ENCODE results near the gene PACSIN3. TPM values are rescaled to one million over a fixed set of nuclear protein-coding genes. Genes with fewer than 3 reads are reported as not detected.

The PACSIN3 gene
- total RNA-seq, 1 experiment from 2014 or later = 76.7 TPM

- no peaks in the 10 kb centered on the region for H3K4me1 ChIP-seq
- Mint-ChIP-seq H3K4me1 (ENCODE audit: low read depth, unreplicated experiment) (peaks cover 7% of the 10 kb centered on the region), H3K36me3 (ENCODE audit: insufficient read depth, unreplicated experiment) (peaks cover 9% of the 10 kb centered on the region), H3K27me3 (ENCODE audit: insufficient read depth, unreplicated experiment) (no peaks in the 10 kb centered on the region), H3K9me3 (ENCODE audit: unreplicated experiment) (no peaks in the 10 kb centered on the region), H3K27ac (ENCODE audit: unreplicated experiment) (no peak overlapping the region), H3K4me3 (ENCODE audit: unreplicated experiment) (no peak overlapping the region)
- no peaks in the 10 kb centered on the region for H3K9me3 ChIP-seq
- DNase-seq = no peak
- BruUV-seq (replicated peaks) = no TSS peak
- intact Hi-C loops (cut with micrococcal nuclease; ENCODE audit: unreplicated experiment) = no loop called here
- CTCF ChIA-PET = interaction anchor here (1.4 kb wide), 1 partner anchor 15 kb away, joined by 4 read pairs; no protein-coding TSS in a partner anchor
- H3K4me3 ChIP-seq (ENCODE audit: low read depth, low read length) = no peak overlapping the region
- POLR2A ChIA-PET = no interaction called here
- TF ChIP-seq CTCF (IDR thresholded peaks at IDR 0.05; ENCODE audit: insufficient read depth in 1 of 2, low read depth in 1 of 2, low read length in 1 of 2, severe bottlenecking in 1 of 2, unreplicated experiment in 1 of 2) = no peak
- H3K36me3 ChIP-seq (ENCODE audit: control insufficient read depth, insufficient read depth, low read length) = no peaks in the 10 kb centered on the region
- H3K27me3 ChIP-seq (replicated peaks; ENCODE audit: control insufficient read depth, insufficient read depth, low read length) = no peaks in the 10 kb centered on the region
These were observed 38.0 kb downstream of the PACSIN3 start for GRCh38 chr11:47148270-47148669.

GRCh38 chr11:47147681-47148080 is 38.6 kb downstream of the PACSIN3 start:
- Histone ChIP-seq H3K9me3 (no peaks in the 10 kb centered on the region), H3K4me3 (ENCODE audit: low read depth, low read length) (no peak overlapping the region), H3K36me3 (ENCODE audit: control insufficient read depth, insufficient read depth, low read length) (no peaks in the 10 kb centered on the region), H3K27me3 (replicated peaks; ENCODE audit: control insufficient read depth, insufficient read depth, low read length) (no peaks in the 10 kb centered on the region), H3K4me1 (no peaks in the 10 kb centered on the region)
- H3K4me1 Mint-ChIP-seq (ENCODE audit: low read depth, unreplicated experiment) = peaks cover 7% of the 10 kb centered on the region
- CTCF ChIA-PET = interaction anchor here (0.8 to 1.4 kb wide), 3 partner anchors 14 to 93 kb away, joined by 3 to 4 read pairs (median 3); no protein-coding TSS in a partner anchor
- BruUV-seq (replicated peaks) = no TSS peak
- intact Hi-C loops (cut with micrococcal nuclease; ENCODE audit: unreplicated experiment) = no loop called here
- H3K27me3 Mint-ChIP-seq (ENCODE audit: insufficient read depth, unreplicated experiment) = no peaks in the 10 kb centered on the region
- H3K4me3 Mint-ChIP-seq (ENCODE audit: unreplicated experiment) = no peak overlapping the region
- no peak overlapping the region for H3K27ac Mint-ChIP-seq (ENCODE audit: unreplicated experiment)
- peaks cover 9% of the 10 kb centered on the region for H3K36me3 Mint-ChIP-seq (ENCODE audit: insufficient read depth, unreplicated experiment)
- DNase-seq = no peak
- POLR2A ChIA-PET = no interaction called here
- H3K9me3 Mint-ChIP-seq (ENCODE audit: unreplicated experiment) = no peaks in the 10 kb centered on the region
- no peak for TF ChIP-seq CTCF (IDR thresholded peaks at IDR 0.05; ENCODE audit: insufficient read depth in 1 of 2, low read depth in 1 of 2, low read length in 1 of 2, severe bottlenecking in 1 of 2, unreplicated experiment in 1 of 2)

- CTCF ChIA-PET = interaction anchor here (0.8 to 1.4 kb wide), 4 partner anchors 13 to 93 kb away, joined by 3 to 4 read pairs (median 3); no protein-coding TSS in a partner anchor
These were observed 39.0 kb downstream of the PACSIN3 start for GRCh38 chr11:47147250-47147649.

More at GRCh38 chr11:47147250-47147649, 39.0 kb downstream of the PACSIN3 start:
- no TSS peak for BruUV-seq (replicated peaks)
- H3K4me1 ChIP-seq = no peaks in the 10 kb centered on the region
- Mint-ChIP-seq H3K4me3 (ENCODE audit: unreplicated experiment) (no peak overlapping the region), H3K9me3 (ENCODE audit: unreplicated experiment) (no peaks in the 10 kb centered on the region), H3K27ac (ENCODE audit: unreplicated experiment) (peak overlapping the region; percentile 4), H3K36me3 (ENCODE audit: insufficient read depth, unreplicated experiment) (peaks cover 9% of the 10 kb centered on the region), H3K4me1 (ENCODE audit: low read depth, unreplicated experiment) (peaks cover 7% of the 10 kb centered on the region), H3K27me3 (ENCODE audit: insufficient read depth, unreplicated experiment) (no peaks in the 10 kb centered on the region)
- H3K27me3 ChIP-seq (replicated peaks; ENCODE audit: control insufficient read depth, insufficient read depth, low read length) = no peaks in the 10 kb centered on the region
- no peaks in the 10 kb centered on the region for H3K9me3 ChIP-seq
- TF ChIP-seq CTCF (IDR thresholded peaks at IDR 0.05; ENCODE audit: insufficient read depth in 1 of 2, low read depth in 1 of 2, low read length in 1 of 2, severe bottlenecking in 1 of 2, unreplicated experiment in 1 of 2) = no peak
- POLR2A ChIA-PET = no interaction called here
- H3K36me3 ChIP-seq (ENCODE audit: control insufficient read depth, insufficient read depth, low read length) = no peaks in the 10 kb centered on the region
- no peak overlapping the region for H3K4me3 ChIP-seq (ENCODE audit: low read depth, low read length)
- no peak for DNase-seq
- intact Hi-C loops (cut with micrococcal nuclease; ENCODE audit: unreplicated experiment) = no loop called here

Data from Caco-2 (cell line).